HG03342 (cell line): ENCODE data around the gene WDR38.

Experiments used
- ATAC-seq: cut with Tn5 transposase; IDR thresholded peaks from one replicate; pipeline ENCODE4 v1.9.1; 2021; ENCODE audit warnings: mild to moderate bottlenecking, moderate library complexity; ENCODE audit not compliant: unreplicated experiment

Gene WDR38

DNA sequence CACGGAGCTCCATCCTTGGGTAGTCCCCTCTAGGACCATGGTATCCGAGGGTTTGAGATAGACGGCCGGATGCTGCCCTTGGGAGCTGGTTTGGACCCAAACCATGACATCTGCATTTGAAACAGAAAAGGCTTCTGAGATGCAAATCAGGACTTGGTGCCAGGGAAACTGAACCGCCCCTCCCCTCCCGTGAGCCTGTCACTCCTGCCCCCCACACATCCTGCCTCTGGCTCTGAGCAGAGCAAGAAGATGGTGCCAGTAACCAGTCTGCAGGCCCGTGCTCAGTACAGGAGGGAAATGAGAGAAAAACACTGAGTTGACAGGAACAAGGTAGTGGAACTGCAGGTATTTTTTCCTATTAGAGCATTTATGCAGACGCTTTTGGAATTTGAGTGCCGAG lies 27.2 kb downstream of the WDR38 start:
- ATAC-seq: no peak

DNA sequence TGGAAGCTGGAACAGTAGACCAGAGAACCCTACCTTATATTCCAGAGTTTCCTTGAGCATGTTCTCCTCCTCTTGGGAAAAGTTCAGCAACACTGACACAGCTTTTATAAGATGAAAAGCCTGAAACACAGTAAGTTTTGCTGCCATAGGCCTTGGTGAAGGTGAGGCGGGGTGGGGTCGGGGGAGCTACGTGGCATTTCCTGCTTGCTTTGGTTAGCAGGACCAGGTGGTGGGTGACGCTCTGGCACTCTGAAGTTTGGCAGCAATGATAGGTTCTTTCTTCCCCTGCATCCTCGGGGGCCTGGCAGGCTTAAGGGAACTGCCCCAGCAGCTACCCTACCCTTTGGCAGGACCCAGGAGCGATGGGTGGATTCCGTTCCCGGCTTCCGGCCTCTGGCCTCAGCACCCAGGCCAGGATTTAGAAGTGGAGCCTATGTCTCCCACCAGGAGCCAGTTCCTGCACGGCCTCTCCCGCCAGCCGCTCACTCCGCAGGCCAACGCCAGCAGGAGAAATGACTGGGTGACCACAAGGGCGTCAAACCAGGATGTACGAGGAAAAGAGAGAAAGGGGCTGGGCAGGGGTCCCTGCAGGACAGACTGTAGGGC lies 28.0 kb downstream of the WDR38 start:
- no peak for ATAC-seq

DNA sequence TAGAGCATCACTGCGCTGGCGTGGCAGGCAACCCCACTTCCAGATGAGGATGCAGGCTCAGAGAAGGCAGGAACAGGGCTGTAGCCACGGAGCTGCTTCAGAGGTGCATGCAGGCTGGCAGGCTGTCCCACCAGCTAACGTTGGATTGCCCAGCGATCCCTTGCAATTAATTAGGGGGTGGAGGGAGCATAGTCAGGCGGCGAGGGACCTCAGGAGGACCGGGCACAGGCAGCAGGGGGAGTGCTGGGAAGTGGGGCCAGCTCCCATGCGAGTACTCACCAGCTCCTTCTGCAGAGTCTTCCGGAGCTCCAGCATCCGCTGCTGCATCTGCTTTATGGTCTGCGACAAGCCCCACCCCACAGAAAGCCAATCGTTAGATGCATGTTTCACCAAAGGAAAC lies 29.0 kb downstream of the WDR38 start:
- no peak for ATAC-seq

DNA sequence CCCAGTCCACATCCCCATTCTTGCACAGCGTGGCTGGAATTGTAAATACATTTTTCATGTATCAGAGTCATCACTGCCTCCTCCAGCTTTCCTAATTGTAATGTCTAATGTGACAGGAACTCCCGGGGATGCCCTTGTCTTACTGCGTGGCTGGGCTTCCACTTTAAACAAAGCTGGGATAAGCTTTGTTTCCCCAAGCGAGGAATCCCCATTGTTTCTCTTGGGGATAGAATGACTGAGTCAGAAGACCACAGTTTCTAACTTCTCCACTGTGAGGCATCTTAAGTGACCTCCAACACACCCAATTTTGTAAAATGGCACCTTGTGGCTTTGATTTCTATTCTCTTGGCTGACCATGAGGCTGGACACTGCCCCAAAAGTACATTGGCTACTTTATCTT lies 31.1 kb downstream of the WDR38 start:
- ATAC-seq: no peak

DNA sequence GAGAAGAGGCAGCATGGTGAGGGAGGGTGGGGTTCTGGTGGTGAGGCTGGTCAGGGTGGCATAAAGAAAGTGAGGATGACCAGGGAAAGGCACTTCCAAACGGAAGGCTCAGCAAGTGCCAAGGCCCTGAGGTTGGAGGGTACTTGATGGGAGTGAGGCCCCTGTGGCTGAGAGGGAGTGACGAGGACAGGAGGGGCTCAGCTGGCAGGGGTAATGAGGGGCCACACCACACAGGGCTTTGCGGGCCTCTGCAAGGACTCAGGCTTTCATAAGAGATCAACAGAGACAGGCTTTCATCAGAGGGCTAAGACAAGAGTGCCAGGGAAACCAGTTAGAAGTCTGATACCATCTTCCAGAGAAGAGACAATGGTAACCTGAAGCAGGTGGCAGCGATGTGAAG lies 32.3 kb downstream of the WDR38 start:
- no peak for ATAC-seq

DNA sequence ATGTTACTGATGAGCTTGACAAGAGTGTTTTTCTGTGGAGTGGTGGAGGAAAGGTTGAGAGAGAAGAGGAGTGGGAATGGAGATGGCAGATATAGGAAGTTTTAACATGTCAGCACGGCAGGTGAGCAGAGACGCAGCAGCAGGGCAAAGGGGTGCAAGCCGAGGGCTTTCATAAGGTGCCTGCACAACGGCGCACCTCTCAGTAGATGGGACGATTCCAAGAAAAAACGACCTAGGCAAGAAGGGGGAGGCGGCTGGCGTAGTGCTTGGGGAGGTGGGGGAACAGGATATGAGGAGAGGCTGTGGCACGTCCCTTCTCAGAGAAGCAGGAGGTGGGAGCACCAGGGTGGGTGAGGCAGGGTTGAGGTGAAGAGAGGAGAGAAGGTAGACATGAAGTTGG lies 33.2 kb downstream of the WDR38 start:
- ATAC-seq: no peak

DNA sequence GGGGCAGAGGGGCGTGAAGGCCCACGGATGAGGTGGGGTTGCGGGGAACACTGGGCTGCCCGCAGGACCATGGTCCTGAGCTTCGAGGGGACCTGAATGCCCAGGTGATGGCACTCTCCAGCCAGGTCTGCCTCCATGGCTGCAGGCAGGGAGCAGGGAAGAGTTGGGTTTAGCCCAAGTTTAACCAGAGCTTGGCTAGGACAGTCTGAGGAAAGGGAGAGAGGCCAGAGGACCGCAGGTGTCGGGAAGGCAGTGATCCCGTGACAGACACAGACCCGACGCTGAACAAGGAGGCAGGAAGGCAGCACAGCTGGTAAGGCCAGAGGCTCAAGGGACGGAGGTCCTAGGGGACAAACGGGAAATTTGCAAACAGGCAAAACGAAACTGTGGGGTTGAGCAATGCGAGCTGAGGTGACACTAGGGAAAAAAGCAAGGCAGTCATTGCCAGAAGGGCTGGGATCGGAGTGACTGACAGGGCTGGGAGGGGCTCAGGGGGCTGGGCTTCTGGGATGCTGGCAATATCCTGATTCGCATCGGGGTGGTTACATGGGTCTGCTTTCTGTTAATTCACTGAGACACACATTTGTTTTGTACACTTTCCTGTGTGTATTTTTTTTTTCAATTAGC lies 33.7 kb downstream of the WDR38 start:
- no peak for ATAC-seq

DNA sequence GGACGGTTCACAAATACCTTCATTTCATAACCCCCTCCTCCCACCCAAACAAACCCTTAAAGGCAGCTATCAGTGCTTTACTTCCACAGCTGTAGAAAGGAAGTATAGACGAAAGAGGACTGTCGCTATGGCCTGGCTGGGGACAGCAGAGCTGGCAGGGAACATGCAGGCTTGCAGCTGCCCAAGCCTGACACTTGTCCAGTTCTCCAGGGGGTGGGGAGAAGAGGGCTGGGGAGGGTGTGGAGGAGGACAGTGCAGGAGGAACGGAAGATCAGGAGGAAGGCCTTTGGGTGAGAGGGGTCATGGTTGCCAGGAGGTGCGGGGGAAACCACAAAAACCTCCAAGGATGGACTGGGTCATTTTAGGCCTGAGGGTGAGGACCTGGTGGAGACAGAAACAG lies 34.6 kb downstream of the WDR38 start:
- no peak for ATAC-seq

DNA sequence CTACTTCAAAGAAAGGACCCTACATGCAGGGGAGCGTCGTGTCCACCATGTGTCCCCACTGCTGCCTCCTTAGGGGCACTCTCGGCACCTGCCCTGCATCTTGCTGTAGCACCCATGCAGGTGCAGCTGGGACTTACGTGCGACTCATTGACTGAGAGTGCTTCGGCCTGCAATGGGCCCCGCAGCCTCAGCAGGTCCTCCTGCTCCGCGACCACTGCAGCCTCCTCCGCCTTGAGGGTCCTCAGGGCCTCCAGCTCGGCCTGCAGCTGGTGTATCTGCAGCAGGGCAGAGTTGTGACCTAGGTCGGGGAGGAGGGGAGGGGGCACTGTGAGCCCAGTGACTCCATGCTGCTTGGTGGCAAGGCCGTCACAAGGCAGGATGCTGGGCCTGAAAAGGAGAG lies 35.7 kb downstream of the WDR38 start:
- ATAC-seq: no peak

DNA sequence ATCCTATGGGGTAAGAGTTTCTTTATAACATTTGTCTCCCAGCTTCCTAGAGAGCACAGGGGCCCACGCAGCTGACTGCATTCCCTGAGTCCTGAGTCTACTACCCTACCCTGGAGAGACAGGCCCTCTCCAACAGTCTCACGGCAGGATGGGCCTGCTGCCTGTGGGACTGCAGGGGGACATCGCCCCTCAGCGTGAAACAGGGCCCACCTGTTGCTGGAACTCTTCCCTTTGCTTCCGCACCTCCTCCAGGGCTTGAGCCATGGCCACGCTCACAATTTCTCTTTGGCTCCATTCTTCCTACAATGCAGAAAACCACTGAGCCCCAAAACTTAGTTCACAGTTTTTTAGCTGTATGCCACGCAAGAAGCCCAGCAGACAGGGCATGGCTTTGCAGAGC lies 36.9 kb downstream of the WDR38 start:
- ATAC-seq: no peak

DNA sequence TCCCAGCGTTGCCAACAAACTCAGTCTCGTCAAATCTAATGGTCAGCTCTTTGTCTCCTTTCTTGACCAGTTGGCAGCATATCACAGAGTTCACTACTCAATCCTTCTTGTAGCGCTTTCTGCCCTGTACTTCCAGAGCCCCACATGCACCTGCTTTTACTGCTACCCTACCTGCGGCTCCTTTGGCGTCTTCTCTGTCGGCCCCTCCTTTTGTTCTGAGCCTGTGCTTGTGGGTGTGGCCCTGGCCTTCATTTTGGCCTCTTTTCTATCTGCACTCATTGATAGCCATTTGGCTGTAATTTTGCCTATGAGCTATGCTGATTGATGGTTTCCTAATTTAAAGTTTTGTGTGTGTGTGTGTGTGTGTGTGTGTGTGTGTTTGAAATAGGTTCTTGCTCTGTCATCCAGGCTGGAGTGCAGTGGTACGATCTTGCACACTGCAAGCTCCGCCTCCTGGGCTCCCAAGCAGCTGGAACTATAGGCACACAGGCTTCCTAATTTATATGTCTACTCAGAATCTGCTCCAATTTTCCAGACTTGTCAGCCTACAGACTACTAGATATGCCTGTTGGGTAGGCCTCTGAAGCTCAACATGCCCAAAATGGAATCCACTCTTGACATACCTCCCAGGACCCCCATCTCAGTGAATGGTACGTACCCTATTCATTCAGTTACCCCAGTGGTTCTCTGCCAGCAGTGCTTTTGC lies 40.9 kb downstream of the WDR38 start:
- no peak for ATAC-seq

DNA sequence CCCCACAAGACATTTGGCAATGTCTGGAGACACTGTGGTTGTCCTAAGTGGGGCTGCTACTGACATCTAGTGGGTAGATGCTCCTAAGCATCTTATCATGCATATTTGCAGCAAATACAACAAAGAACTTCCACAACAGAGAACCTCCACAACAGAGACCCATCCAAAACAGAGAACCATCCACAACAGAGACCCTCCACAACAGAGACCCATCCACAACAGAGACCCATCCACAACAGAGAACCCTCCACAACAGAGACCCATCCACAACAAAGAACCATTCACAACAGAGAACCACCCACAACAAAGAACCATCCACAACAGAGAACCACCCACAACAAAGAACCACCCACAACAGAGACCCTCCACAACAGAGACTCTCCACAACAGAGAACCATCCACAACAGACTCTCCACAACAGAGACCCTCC lies 41.5 kb downstream of the WDR38 start:
- ATAC-seq: no peak

DNA sequence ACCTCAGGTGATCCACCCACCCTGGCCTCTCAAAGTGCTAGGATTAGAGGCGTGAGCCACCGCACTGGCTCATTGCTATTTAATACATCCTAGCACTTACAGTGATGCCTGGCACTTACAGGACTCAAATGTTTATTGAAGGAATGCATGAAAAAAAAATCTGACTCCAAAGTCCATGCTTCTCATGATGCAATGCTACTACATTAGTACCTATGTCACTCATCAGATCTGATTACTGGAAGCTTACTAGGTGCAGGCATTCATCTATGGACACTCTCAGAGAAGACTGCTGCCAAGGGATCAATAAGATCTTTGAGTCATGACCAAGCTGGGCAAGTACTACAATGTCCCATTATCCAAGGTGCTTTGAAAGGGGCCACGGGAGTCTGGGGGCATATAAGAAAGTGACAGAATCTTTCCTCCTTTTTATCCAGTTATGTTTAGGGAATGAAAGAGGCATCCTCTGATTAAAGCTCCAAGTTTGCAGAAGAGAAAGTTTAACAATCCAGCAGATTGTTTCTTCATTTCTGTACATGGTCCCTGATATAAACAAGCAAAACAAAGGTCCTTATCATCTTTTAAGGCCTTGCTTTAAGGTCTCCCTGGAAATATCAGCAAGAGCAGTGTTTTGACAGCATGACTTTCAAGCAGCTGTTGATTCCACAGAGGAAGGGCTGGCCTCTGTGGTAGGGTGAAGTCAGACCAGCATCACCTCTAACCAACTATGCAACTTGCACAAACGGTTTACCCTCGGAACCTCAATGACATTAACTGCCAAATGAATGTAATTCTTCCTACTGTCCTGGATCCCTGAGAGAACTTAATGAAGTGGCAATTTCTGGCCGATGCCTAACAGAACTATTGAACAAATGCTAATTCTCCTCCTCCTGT lies 44.6 kb downstream of the WDR38 start:
- ATAC-seq: no peak

DNA sequence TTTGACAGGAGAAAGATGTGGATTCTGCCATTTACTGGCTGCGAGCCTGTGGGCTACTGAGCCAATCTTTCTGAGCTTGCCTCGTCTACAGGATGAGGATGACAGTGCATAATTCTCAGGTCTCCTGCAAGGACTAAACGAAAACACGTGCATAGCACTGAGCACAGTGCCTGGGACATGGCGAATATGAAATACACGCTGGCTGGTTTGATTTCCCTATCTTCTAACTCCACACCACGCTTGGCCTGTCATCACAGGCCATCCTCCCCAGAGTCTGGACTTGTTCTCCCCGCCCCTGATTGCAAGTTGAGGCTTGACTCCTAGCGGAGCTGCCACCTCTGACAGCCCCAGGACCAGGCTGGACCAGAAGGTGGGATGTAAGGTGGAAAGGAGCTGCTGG lies 46.6 kb downstream of the WDR38 start:
- no peak for ATAC-seq

DNA sequence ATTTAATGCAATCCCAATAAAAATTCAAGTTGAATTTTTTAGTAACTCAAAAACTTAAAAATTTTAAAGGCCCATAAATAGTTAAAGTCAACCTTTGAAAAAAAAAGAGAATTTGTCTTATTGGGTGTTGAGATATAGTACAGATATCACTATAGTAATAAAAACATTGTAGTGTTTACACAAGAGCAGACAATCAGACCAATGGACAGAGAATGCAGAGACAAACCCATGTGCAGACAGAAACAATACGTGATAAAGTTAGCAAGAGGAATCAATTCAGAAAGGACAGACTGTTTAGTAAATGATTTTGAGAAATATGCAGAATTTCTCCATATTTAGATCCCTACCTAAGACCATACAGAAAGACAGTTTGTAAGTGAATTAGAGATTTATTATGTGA lies 53.7 kb downstream of the WDR38 start:
- ATAC-seq: no peak
